HL-60 (cell line): Measurements from ENCODE around the gene SLC22A25.

Experiments used
- GABPA ChIP-seq: IDR thresholded peaks from 2 replicates; pipeline ENCODE4 v1.6.1; 2012; ENCODE audit warnings: low read depth
- POLR2AphosphoS5 ChIP-seq: IDR thresholded peaks from 2 replicates; pipeline ENCODE4 v1.6.1; 2012; ENCODE audit warnings: low read depth
- TF ChIP-seq, protein P1 (sequence below): IDR thresholded peaks from one replicate; pipeline ENCODE4 v1.5.1; 2011; ENCODE audit warnings: low read length, control low read depth, inconsistent platforms; ENCODE audit not compliant: insufficient read depth

DNA sequence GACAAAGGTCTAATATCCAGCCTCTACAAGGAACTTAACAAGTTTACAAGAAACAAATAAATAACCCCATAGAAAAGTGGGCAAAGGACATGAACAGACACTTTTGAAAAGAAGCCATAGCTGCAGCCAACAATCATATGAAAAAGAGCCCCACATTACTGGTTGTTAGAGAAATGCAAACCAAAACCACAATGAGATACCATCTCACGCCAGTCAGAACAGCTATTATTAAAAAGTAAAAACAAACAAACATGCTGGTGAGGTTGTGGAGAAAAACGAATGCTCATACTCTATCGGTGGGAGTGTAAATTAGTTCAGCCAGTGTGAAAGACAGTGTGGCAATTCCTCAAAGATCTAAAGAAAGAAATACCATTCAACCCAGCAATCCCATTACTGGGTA lies 5.6 kb upstream of the SLC22A25 start:
- TF ChIP-seq POLR2AphosphoS5 (no peak), GABPA (no peak)
- TF ChIP-seq, protein P1, sequence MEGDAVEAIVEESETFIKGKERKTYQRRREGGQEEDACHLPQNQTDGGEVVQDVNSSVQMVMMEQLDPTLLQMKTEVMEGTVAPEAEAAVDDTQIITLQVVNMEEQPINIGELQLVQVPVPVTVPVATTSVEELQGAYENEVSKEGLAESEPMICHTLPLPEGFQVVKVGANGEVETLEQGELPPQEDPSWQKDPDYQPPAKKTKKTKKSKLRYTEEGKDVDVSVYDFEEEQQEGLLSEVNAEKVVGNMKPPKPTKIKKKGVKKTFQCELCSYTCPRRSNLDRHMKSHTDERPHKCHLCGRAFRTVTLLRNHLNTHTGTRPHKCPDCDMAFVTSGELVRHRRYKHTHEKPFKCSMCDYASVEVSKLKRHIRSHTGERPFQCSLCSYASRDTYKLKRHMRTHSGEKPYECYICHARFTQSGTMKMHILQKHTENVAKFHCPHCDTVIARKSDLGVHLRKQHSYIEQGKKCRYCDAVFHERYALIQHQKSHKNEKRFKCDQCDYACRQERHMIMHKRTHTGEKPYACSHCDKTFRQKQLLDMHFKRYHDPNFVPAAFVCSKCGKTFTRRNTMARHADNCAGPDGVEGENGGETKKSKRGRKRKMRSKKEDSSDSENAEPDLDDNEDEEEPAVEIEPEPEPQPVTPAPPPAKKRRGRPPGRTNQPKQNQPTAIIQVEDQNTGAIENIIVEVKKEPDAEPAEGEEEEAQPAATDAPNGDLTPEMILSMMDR: no peak
